Mucosa of rectum (tissue), 2 donors: ENCODE measurements around the gene RNFT2.

Experiments
- H3K27ac ChIP-seq, 2 donors: one replicate each; pipeline ENCODE4 v1.7.0; 2013; ENCODE audit warnings: inconsistent platforms in 2 of 2, low read depth in 2 of 2, low read length in 2 of 2
- H3K27me3 ChIP-seq, 2 donors: one replicate each; pipeline ENCODE4 v1.7.0; 2013; ENCODE audit warnings: low read length in 2 of 2; ENCODE audit not compliant: control insufficient read depth in 2 of 2, insufficient read depth in 2 of 2
- H3K36me3 ChIP-seq, 2 donors: one replicate each; pipeline ENCODE4 v1.7.0; 2013; ENCODE audit warnings: low read length in 2 of 2; ENCODE audit not compliant: control insufficient read depth in 2 of 2, insufficient read depth in 2 of 2
- H3K4me1 ChIP-seq, 2 donors: one replicate each; pipeline ENCODE4 v1.7.0; 2013; ENCODE audit warnings: low read length in 2 of 2, mild to moderate bottlenecking in 1 of 2; ENCODE audit not compliant: control insufficient read depth in 2 of 2, insufficient read depth in 2 of 2
- H3K4me3 ChIP-seq, 2 donors: one replicate each; pipeline ENCODE4 v1.7.0; 2013; ENCODE audit warnings: low read length in 2 of 2
- H3K9ac ChIP-seq, 2 donors: one replicate each; pipeline ENCODE4 v1.7.0; 2013; ENCODE audit warnings: low read length in 2 of 2, low read depth in 1 of 2, mild to moderate bottlenecking in 1 of 2
- H3K9me3 ChIP-seq, 2 donors: one replicate each; pipeline ENCODE4 v1.7.0; 2013; ENCODE audit warnings: low read length in 2 of 2; ENCODE audit not compliant: control insufficient read depth in 2 of 2
- donor health status: healthy.
- donor health status: Normal muscosa, but diverticular disease.

RNFT2 gene

GRCh38 chr12:116709768-116710167 is 28.3 kb upstream of the RNFT2 start:
- Histone ChIP-seq H3K36me3 (peaks cover 0 to 5% of the 10 kb centered on the region in 2 donors), H3K9me3 (no peaks in the 10 kb centered on the region), H3K4me3 (no peak overlapping the region), H3K4me1 (peaks cover 3 to 8% of the 10 kb centered on the region in 2 donors), H3K27ac (no peak overlapping the region), H3K27me3 (peaks cover 10 to 11% of the 10 kb centered on the region in 2 donors), H3K9ac (no peak overlapping the region)

GRCh38 chr12:116710370-116711150 is 27.6 kb upstream of the RNFT2 start:
- H3K9me3 ChIP-seq, result no peaks in the 10 kb centered on the region
- no peak overlapping the region for H3K9ac ChIP-seq
- no peak overlapping the region for H3K4me3 ChIP-seq
- H3K36me3 ChIP-seq, result peaks cover 0 to 9% of the 10 kb centered on the region in 2 donors
- H3K27ac ChIP-seq, result no peak overlapping the region
- peaks cover 10 to 11% of the 10 kb centered on the region in 2 donors for H3K27me3 ChIP-seq
- H3K4me1 ChIP-seq, result peaks cover 3 to 8% of the 10 kb centered on the region in 2 donors

GRCh38 chr12:116712458-116713303 is 25.4 kb upstream of the RNFT2 start:
- Histone ChIP-seq H3K9me3 (no peaks in the 10 kb centered on the region), H3K27me3 (peaks cover 10 to 11% of the 10 kb centered on the region in 2 donors), H3K36me3 (peaks cover 18 to 23% of the 10 kb centered on the region in 2 donors), H3K9ac (no peak overlapping the region), H3K27ac (no peak overlapping the region), H3K4me3 (no peak overlapping the region), H3K4me1 (peaks cover 3 to 8% of the 10 kb centered on the region in 2 donors)

GRCh38 chr12:116713527-116713926 is 24.6 kb upstream of the RNFT2 start:
- Histone ChIP-seq H3K27ac (no peak overlapping the region), H3K4me3 (no peak overlapping the region), H3K9me3 (no peaks in the 10 kb centered on the region), H3K36me3 (peaks cover 19 to 23% of the 10 kb centered on the region in 2 donors), H3K4me1 (peaks cover 3 to 7% of the 10 kb centered on the region in 2 donors), H3K9ac (no peak overlapping the region), H3K27me3 (peaks cover 10 to 11% of the 10 kb centered on the region in 2 donors)

- Histone ChIP-seq H3K27ac (no peak overlapping the region), H3K9ac (no peak overlapping the region), H3K4me3 (no peak overlapping the region), H3K27me3 (peaks cover 8 to 9% of the 10 kb centered on the region in 2 donors), H3K4me1 (peaks cover under 1 to 2% of the 10 kb centered on the region in 2 donors), H3K36me3 (peaks cover 19 to 25% of the 10 kb centered on the region in 2 donors), H3K9me3 (no peaks in the 10 kb centered on the region)
These were observed 23.9 kb upstream of the RNFT2 start for GRCh38 chr12:116714175-116714574.

- no peak overlapping the region for H3K4me3 ChIP-seq
- peaks cover 40 to 43% of the 10 kb centered on the region in 2 donors for H3K36me3 ChIP-seq
These were observed 20.4 kb upstream of the RNFT2 start for GRCh38 chr12:116717466-116718437.

GRCh38 chr12:116718655-116719454 is 19.3 kb upstream of the RNFT2 start:
- Histone ChIP-seq H3K36me3 (peaks cover 44% of the 10 kb centered on the region in 2 donors), H3K27me3 (no peaks in the 10 kb centered on the region), H3K27ac (no peak overlapping the region), H3K9me3 (no peaks in the 10 kb centered on the region), H3K4me1 (peaks cover 0 to 2% of the 10 kb centered on the region in 2 donors), H3K4me3 (no peak overlapping the region), H3K9ac (no peak overlapping the region)

More at GRCh38 chr12:116717466-116718437, 20.4 kb upstream of the RNFT2 start:
- Histone ChIP-seq H3K9ac (no peak overlapping the region), H3K27ac (no peak overlapping the region), H3K4me1 (peaks cover 0 to 2% of the 10 kb centered on the region in 2 donors), H3K27me3 (no peaks in the 10 kb centered on the region), H3K9me3 (no peaks in the 10 kb centered on the region)

- H3K9ac ChIP-seq, result no peak overlapping the region
- H3K27ac ChIP-seq, result no peak overlapping the region
- peaks cover 44% of the 10 kb centered on the region in 2 donors for H3K36me3 ChIP-seq
- H3K9me3 ChIP-seq, result no peaks in the 10 kb centered on the region
- no peaks in the 10 kb centered on the region for H3K27me3 ChIP-seq
- H3K4me3 ChIP-seq, result no peak overlapping the region
- peaks cover 0 to 2% of the 10 kb centered on the region in 2 donors for H3K4me1 ChIP-seq
These were observed 18.2 kb upstream of the RNFT2 start for GRCh38 chr12:116719731-116720528.
